ENCODE measurements around the gene ODAD4. TPM values are rescaled to one million over a fixed set of nuclear protein-coding genes. Genes with fewer than 3 reads are reported as not detected.

The ODAD4 gene
- total RNA-seq, 6 experiments from 2014 or later = 0.74 to 1.8 (median 0.97) TPM

DNA sequence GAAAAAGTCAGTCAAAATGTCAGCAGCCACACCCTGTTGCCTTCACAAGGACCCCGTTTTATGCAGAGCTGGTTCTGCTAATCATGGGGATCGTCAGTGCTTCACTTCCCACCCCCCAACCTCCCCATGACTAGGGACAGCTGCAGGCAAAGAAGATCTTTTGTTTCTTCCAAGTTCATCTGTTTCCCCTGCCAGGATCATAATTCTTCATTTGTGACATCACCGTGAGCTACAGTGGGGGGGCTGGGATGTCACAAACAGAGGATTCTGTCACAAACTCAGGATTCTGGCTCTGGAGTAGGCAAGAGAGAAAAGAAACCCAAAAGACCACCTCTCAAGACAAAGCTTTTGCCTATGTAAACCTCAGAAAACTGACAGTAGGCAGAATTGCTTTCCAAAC, 62.2 kb downstream of the ODAD4 start:
- Mint-ChIP-seq H3K27me3 (ENCODE audit: insufficient read depth) (no peaks in the 10 kb centered on the region; the same call in 1 of the 2 replicates), H3K36me3 (ENCODE audit: low read depth) (peaks cover 62% of the 10 kb centered on the region), H3K4me3 (no peak overlapping the region), H3K4me1 (ENCODE audit: low read depth) (peaks cover 35% of the 10 kb centered on the region), H3K9me3 (no peaks in the 10 kb centered on the region), H3K27ac (peak overlapping the region; percentile 69)
- TF ChIP-seq, protein P1, sequence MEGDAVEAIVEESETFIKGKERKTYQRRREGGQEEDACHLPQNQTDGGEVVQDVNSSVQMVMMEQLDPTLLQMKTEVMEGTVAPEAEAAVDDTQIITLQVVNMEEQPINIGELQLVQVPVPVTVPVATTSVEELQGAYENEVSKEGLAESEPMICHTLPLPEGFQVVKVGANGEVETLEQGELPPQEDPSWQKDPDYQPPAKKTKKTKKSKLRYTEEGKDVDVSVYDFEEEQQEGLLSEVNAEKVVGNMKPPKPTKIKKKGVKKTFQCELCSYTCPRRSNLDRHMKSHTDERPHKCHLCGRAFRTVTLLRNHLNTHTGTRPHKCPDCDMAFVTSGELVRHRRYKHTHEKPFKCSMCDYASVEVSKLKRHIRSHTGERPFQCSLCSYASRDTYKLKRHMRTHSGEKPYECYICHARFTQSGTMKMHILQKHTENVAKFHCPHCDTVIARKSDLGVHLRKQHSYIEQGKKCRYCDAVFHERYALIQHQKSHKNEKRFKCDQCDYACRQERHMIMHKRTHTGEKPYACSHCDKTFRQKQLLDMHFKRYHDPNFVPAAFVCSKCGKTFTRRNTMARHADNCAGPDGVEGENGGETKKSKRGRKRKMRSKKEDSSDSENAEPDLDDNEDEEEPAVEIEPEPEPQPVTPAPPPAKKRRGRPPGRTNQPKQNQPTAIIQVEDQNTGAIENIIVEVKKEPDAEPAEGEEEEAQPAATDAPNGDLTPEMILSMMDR (IDR thresholded peaks at IDR 0.05) = no peak
- no peak for DNase-seq

DNA sequence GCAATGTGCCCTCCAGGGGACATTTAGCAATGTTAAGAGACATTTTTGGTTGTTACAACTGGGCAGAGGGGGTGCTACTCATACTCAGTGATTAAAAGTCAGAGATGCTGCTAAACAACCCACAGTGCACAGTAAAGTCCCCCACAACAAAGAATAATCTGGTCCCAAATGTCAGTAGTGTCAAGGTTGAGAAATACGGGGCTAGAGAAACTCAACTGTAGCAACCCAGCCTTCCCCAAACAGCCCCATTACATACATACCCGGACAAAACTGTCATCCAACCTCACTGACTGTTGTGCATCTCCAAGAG, 66.4 kb downstream of the ODAD4 start:
- DNase-seq = no peak
- Mint-ChIP-seq H3K27ac (peak overlapping the region; percentile 69), H3K27me3 (ENCODE audit: insufficient read depth) (no peaks in the 10 kb centered on the region), H3K9me3 (no peaks in the 10 kb centered on the region), H3K36me3 (ENCODE audit: low read depth) (peaks cover 46% of the 10 kb centered on the region), H3K4me3 (peak overlapping the region; percentile 11), H3K4me1 (ENCODE audit: low read depth) (peaks cover 47% of the 10 kb centered on the region)
- TF ChIP-seq, protein P1 (IDR thresholded peaks at IDR 0.05) = 0 out of 2 replicates have a peak, but pooled peaks have one; percentile 8

GRCh38 chr17:41998497-41998896, 68.1 kb downstream of the ODAD4 start:
- Mint-ChIP-seq H3K27me3 (ENCODE audit: insufficient read depth) (no peaks in the 10 kb centered on the region), H3K4me1 (ENCODE audit: low read depth) (peaks cover 51% of the 10 kb centered on the region), H3K36me3 (ENCODE audit: low read depth) (peaks cover 40% of the 10 kb centered on the region), H3K9me3 (no peaks in the 10 kb centered on the region), H3K4me3 (no peak overlapping the region), H3K27ac (peak overlapping the region; percentile 12; the same call in 1 of the 2 replicates)
- TF ChIP-seq, protein P1 (IDR thresholded peaks at IDR 0.05) = no peak
- no peak for DNase-seq

- Mint-ChIP-seq H3K4me3 (no peak overlapping the region), H3K27me3 (ENCODE audit: insufficient read depth) (no peaks in the 10 kb centered on the region; the same call in 1 of the 2 replicates), H3K36me3 (ENCODE audit: low read depth) (peaks cover 35% of the 10 kb centered on the region), H3K27ac (no peak overlapping the region), H3K9me3 (no peaks in the 10 kb centered on the region), H3K4me1 (ENCODE audit: low read depth) (peaks cover 69% of the 10 kb centered on the region)
- TF ChIP-seq, protein P1 (IDR thresholded peaks at IDR 0.05) = no peak
- DNase-seq = no peak
These were observed 70.2 kb downstream of the ODAD4 start for GRCh38 chr17:42000413-42001133.

DNA sequence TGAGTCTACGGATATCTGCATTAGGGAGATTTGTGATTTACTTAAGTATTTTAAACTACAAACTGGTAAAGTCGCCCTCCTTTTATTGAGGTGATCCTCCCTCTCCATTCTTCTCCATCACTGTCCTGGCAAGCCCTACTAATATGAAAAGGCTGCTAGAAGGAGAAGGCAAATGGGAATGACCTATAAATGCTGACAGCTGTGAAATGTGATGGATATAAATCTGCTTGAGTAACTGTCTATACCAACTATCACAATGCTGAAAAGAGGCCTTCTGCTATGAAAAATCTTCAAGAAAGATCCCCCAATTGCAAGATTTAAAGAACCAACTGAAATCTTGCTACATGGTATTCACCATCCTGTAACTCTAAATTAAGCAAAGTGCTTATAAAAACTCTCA, 71.3 kb downstream of the ODAD4 start:
- H3K27ac Mint-ChIP-seq = peak overlapping the region; percentile 13; the same call in 1 of the 2 replicates
- TF ChIP-seq, protein P1 (IDR thresholded peaks at IDR 0.05) = no peak
- peaks cover 62% of the 10 kb centered on the region for H3K4me1 Mint-ChIP-seq (ENCODE audit: low read depth)
- H3K27me3 Mint-ChIP-seq (ENCODE audit: insufficient read depth) = no peaks in the 10 kb centered on the region; the same call in 1 of the 2 replicates
- no peak for DNase-seq
- peaks cover 27% of the 10 kb centered on the region for H3K36me3 Mint-ChIP-seq (ENCODE audit: low read depth)
- H3K9me3 Mint-ChIP-seq = no peaks in the 10 kb centered on the region
- no peak overlapping the region for H3K4me3 Mint-ChIP-seq

Measured in HFFc6 (cell line).